ENCODE results near the gene AIMP2.

AIMP2 gene

GRCh38 chr7:6012355-6013104 is 3.5 kb downstream of the AIMP2 start:
- no peak overlapping the region for H3K14ac ChIP-seq (ENCODE audit: low read length)
- H2AFZ ChIP-seq (ENCODE audit: insufficient read depth, low read length, poor library complexity), result no peak overlapping the region
- H3K79me2 ChIP-seq (ENCODE audit: control insufficient read depth, insufficient read depth, low read length, poor library complexity), result peaks cover 5% of the 10 kb centered on the region
- peaks cover 2% of the 10 kb centered on the region in 2 experiments for H3K4me1 ChIP-seq (ENCODE audit: control insufficient read depth in 1 of 2, insufficient read depth in 2 of 2, low read length in 2 of 2)
- no CpG with 5 or more reads among the region's 14 CpGs for WGBS (ENCODE audit: extremely low coverage, insufficient coverage, insufficient read length)
- H3K27me3 ChIP-seq (ENCODE audit: insufficient read depth, low read length), result no peaks in the 10 kb centered on the region
- H2BK5ac ChIP-seq (ENCODE audit: low read depth, low read length, poor library complexity), result no peak overlapping the region
- no peak overlapping the region for H4K91ac ChIP-seq (ENCODE audit: low read depth, low read length)
- no peak overlapping the region for H3K27ac ChIP-seq (ENCODE audit: low read depth, low read length)
- H3K4me2 ChIP-seq (ENCODE audit: low read length), result no peak overlapping the region
- peaks cover 14 to 24% of the 10 kb centered on the region in 2 experiments for H3K36me3 ChIP-seq (ENCODE audit: control insufficient read depth in 1 of 2, insufficient read depth in 2 of 2, low read length in 2 of 2)
- H2AK5ac ChIP-seq (ENCODE audit: low read length), result no peak overlapping the region
- no peak overlapping the region for H3K18ac ChIP-seq (ENCODE audit: low read length)
- H3K9me3 ChIP-seq (ENCODE audit: insufficient read depth, low read depth, low read length), result no peaks in the 10 kb centered on the region
- no peak overlapping the region for H3K9ac ChIP-seq (ENCODE audit: low read length)
- no peak overlapping the region for H4K12ac ChIP-seq (ENCODE audit: low read depth, low read length)
- H3K4me3 ChIP-seq (ENCODE audit: low read depth, low read length), result no peak overlapping the region
- no peak overlapping the region for H4K8ac ChIP-seq (ENCODE audit: low read depth, low read length)
- H3K79me1 ChIP-seq (ENCODE audit: low read length), result peaks cover 9% of the 10 kb centered on the region
- H3K4ac ChIP-seq (ENCODE audit: low read depth, low read length), result no peak overlapping the region
- no peak overlapping the region for H3K23ac ChIP-seq (ENCODE audit: low read length)
- peak; percentile 63 to 80 for DNase-seq
- no peak overlapping the region for H2BK120ac ChIP-seq (ENCODE audit: insufficient read depth, low read length, poor library complexity)
- no peak overlapping the region for H2BK12ac ChIP-seq (ENCODE audit: low read length)

DNA sequence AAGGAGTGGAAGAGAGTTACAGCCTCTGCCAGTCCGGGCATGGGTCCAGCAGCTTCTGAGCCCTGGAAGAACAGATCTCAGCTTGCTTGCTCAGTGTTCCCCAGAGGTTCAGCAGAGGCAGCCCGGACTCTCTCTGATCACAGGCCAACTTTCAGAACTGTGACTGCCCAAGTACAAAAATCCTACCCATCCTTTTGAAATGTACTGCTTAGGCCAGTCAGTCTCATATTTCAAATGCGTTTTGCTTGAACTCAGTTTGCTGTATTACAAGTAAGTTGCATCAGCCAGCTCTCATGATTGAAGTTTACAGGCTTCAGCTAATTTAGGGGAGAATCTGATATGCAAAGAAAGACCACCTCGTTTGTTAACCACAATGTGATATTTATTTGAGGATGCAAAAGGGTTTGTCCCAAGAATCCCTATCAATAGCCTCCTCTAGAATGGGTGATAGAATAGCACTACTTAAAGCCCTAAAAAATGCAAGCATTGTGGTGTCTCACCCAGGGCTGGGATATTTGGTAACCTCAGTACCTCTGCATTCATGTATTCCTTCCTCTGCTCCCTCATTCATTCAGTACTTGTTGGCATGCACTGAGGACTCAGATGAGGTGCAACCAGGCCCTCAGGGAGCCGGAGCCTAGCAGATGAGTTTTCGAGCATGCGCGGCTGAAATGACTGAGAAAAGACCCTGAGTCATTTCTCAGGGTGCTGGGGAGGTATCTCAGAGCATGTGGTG is 7.0 kb downstream of the AIMP2 start:
- no peak overlapping the region for H2BK5ac ChIP-seq (ENCODE audit: low read depth, low read length, poor library complexity)
- H3K36me3 ChIP-seq (ENCODE audit: control insufficient read depth in 1 of 2, insufficient read depth in 2 of 2, low read length in 2 of 2), result peaks cover 21 to 38% of the 10 kb centered on the region in 2 experiments
- no peaks in the 10 kb centered on the region for H3K27me3 ChIP-seq (ENCODE audit: insufficient read depth, low read length)
- H2BK120ac ChIP-seq (ENCODE audit: insufficient read depth, low read length, poor library complexity), result no peak overlapping the region
- H3K23ac ChIP-seq (ENCODE audit: low read length), result no peak overlapping the region
- no peak overlapping the region for H2AFZ ChIP-seq (ENCODE audit: insufficient read depth, low read length, poor library complexity)
- no peaks in the 10 kb centered on the region for H3K79me1 ChIP-seq (ENCODE audit: low read length)
- DNase-seq, result no peak
- H2AK5ac ChIP-seq (ENCODE audit: low read length), result no peak overlapping the region
- H3K18ac ChIP-seq (ENCODE audit: low read length), result no peak overlapping the region
- peaks cover 4 to 13% of the 10 kb centered on the region in 2 experiments for H3K4me1 ChIP-seq (ENCODE audit: control insufficient read depth in 1 of 2, insufficient read depth in 2 of 2, low read length in 2 of 2)
- H3K4me3 ChIP-seq (ENCODE audit: low read depth, low read length), result no peak overlapping the region
- no peak overlapping the region for H3K4ac ChIP-seq (ENCODE audit: low read depth, low read length)
- no peak overlapping the region for H4K8ac ChIP-seq (ENCODE audit: low read depth, low read length)
- no peaks in the 10 kb centered on the region for H3K79me2 ChIP-seq (ENCODE audit: control insufficient read depth, insufficient read depth, low read length, poor library complexity)
- H3K14ac ChIP-seq (ENCODE audit: low read length), result no peak overlapping the region
- no peak overlapping the region for H4K91ac ChIP-seq (ENCODE audit: low read depth, low read length)
- H3K9me3 ChIP-seq (ENCODE audit: insufficient read depth, low read depth, low read length), result no peaks in the 10 kb centered on the region
- no peak overlapping the region for H3K27ac ChIP-seq (ENCODE audit: low read depth, low read length)
- H3K4me2 ChIP-seq (ENCODE audit: low read length), result no peak overlapping the region
- H2BK12ac ChIP-seq (ENCODE audit: low read length), result no peak overlapping the region
- H3K9ac ChIP-seq (ENCODE audit: low read length), result no peak overlapping the region
- no peak overlapping the region for H4K12ac ChIP-seq (ENCODE audit: low read depth, low read length)
- WGBS (ENCODE audit: extremely low coverage, insufficient coverage, insufficient read length), result no CpG with 5 or more reads among the region's 8 CpGs

- Histone ChIP-seq H3K4me3 (ENCODE audit: low read depth, low read length) (no peak overlapping the region), H2BK120ac (ENCODE audit: insufficient read depth, low read length, poor library complexity) (no peak overlapping the region), H3K79me1 (ENCODE audit: low read length) (no peaks in the 10 kb centered on the region), H3K9me3 (ENCODE audit: insufficient read depth, low read depth, low read length) (no peaks in the 10 kb centered on the region), H3K23ac (ENCODE audit: low read length) (no peak overlapping the region), H3K14ac (ENCODE audit: low read length) (no peak overlapping the region), H2BK5ac (ENCODE audit: low read depth, low read length, poor library complexity) (no peak overlapping the region), H4K91ac (ENCODE audit: low read depth, low read length) (no peak overlapping the region), H3K27ac (ENCODE audit: low read depth, low read length) (no peak overlapping the region), H4K12ac (ENCODE audit: low read depth, low read length) (no peak overlapping the region), H3K36me3 (ENCODE audit: control insufficient read depth in 1 of 2, insufficient read depth in 2 of 2, low read length in 2 of 2) (peaks cover 21 to 41% of the 10 kb centered on the region in 2 experiments), H3K27me3 (ENCODE audit: insufficient read depth, low read length) (no peaks in the 10 kb centered on the region), H3K18ac (ENCODE audit: low read length) (no peak overlapping the region), H2AFZ (ENCODE audit: insufficient read depth, low read length, poor library complexity) (no peak overlapping the region), H2AK5ac (ENCODE audit: low read length) (no peak overlapping the region), H3K4me2 (ENCODE audit: low read length) (no peak overlapping the region), H3K79me2 (ENCODE audit: control insufficient read depth, insufficient read depth, low read length, poor library complexity) (no peaks in the 10 kb centered on the region), H2BK12ac (ENCODE audit: low read length) (no peak overlapping the region), H3K9ac (ENCODE audit: low read length) (no peak overlapping the region), H3K4me1 (ENCODE audit: control insufficient read depth in 1 of 2, insufficient read depth in 2 of 2, low read length in 2 of 2) (peaks cover 4 to 13% of the 10 kb centered on the region in 2 experiments), H3K4ac (ENCODE audit: low read depth, low read length) (no peak overlapping the region), H4K8ac (ENCODE audit: low read depth, low read length) (no peak overlapping the region)
- no CpG with 5 or more reads among the region's 8 CpGs for WGBS (ENCODE audit: extremely low coverage, insufficient coverage, insufficient read length)
- no peak for DNase-seq
These were observed 7.5 kb downstream of the AIMP2 start for GRCh38 chr7:6016653-6016966.

- Histone ChIP-seq H2BK12ac (ENCODE audit: low read length) (no peak overlapping the region), H4K12ac (ENCODE audit: low read depth, low read length) (no peak overlapping the region), H3K27ac (ENCODE audit: low read depth, low read length) (peak overlapping the region; percentile 38), H3K4me1 (ENCODE audit: control insufficient read depth in 1 of 2, insufficient read depth in 2 of 2, low read length in 2 of 2) (peaks cover 4 to 11% of the 10 kb centered on the region in 2 experiments), H3K4me2 (ENCODE audit: low read length) (no peak overlapping the region), H4K91ac (ENCODE audit: low read depth, low read length) (no peak overlapping the region), H2BK120ac (ENCODE audit: insufficient read depth, low read length, poor library complexity) (no peak overlapping the region), H3K9ac (ENCODE audit: low read length) (no peak overlapping the region), H3K79me1 (ENCODE audit: low read length) (no peaks in the 10 kb centered on the region), H2AK5ac (ENCODE audit: low read length) (no peak overlapping the region), H2AFZ (ENCODE audit: insufficient read depth, low read length, poor library complexity) (no peak overlapping the region), H3K14ac (ENCODE audit: low read length) (no peak overlapping the region), H3K79me2 (ENCODE audit: control insufficient read depth, insufficient read depth, low read length, poor library complexity) (no peaks in the 10 kb centered on the region), H4K8ac (ENCODE audit: low read depth, low read length) (no peak overlapping the region), H3K4ac (ENCODE audit: low read depth, low read length) (no peak overlapping the region), H3K4me3 (ENCODE audit: low read depth, low read length) (no peak overlapping the region), H3K9me3 (ENCODE audit: insufficient read depth, low read depth, low read length) (no peaks in the 10 kb centered on the region), H3K23ac (ENCODE audit: low read length) (no peak overlapping the region), H3K18ac (ENCODE audit: low read length) (no peak overlapping the region), H3K36me3 (ENCODE audit: control insufficient read depth in 1 of 2, insufficient read depth in 2 of 2, low read length in 2 of 2) (peaks cover 43 to 67% of the 10 kb centered on the region in 2 experiments), H3K27me3 (ENCODE audit: insufficient read depth, low read length) (no peaks in the 10 kb centered on the region), H2BK5ac (ENCODE audit: low read depth, low read length, poor library complexity) (no peak overlapping the region)
- peak; percentile 83 to 93 for DNase-seq
- no CpG with 5 or more reads among the region's 11 CpGs for WGBS (ENCODE audit: extremely low coverage, insufficient coverage, insufficient read length)
These were observed 11.6 kb downstream of the AIMP2 start for GRCh38 chr7:6020371-6021286.
